ENCODE data around the gene TRPV5.

DNA sequence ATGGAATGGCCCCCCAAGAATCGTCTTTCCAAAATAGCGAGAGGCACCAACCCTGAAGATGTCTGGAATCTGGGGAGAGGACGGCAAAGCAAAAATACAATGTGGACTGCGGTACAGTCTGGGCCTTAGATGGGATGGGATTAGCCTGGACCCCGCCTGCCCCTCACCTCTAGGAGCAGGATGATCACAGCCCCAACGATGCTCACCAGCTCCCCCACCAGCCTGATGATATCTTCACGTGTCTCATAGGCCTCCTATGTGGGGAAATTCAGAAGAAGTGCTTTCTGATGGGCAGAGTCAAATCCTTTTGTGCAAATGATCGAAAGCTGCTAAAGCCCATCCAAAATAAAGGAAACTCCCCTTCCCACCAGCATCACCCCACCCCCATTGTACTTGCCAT, 18.2 kb downstream of the TRPV5 start:
- TF ChIP-seq, protein P1, sequence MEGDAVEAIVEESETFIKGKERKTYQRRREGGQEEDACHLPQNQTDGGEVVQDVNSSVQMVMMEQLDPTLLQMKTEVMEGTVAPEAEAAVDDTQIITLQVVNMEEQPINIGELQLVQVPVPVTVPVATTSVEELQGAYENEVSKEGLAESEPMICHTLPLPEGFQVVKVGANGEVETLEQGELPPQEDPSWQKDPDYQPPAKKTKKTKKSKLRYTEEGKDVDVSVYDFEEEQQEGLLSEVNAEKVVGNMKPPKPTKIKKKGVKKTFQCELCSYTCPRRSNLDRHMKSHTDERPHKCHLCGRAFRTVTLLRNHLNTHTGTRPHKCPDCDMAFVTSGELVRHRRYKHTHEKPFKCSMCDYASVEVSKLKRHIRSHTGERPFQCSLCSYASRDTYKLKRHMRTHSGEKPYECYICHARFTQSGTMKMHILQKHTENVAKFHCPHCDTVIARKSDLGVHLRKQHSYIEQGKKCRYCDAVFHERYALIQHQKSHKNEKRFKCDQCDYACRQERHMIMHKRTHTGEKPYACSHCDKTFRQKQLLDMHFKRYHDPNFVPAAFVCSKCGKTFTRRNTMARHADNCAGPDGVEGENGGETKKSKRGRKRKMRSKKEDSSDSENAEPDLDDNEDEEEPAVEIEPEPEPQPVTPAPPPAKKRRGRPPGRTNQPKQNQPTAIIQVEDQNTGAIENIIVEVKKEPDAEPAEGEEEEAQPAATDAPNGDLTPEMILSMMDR (IDR thresholded peaks at IDR 0.05): no peak
- no peak for TF ChIP-seq POLR2A (IDR thresholded peaks at IDR 0.05)
